Stimulated activated CD4-positive, alpha-beta T cell treated with anti-CD3 and anti-CD28 coated beads, Interleukin-1b, Interleukin-23, amount 100 ng/mL, for 1 hour (primary cell): ENCODE data around the gene ASTN1.

Source experiments
- DNase-seq, 2 donors: peaks; one replicate each; pipeline ENCODE4 v3.0.0-alpha.2; 2020; ENCODE audit warnings: low read depth in 2 of 2

ASTN1 gene

DNA sequence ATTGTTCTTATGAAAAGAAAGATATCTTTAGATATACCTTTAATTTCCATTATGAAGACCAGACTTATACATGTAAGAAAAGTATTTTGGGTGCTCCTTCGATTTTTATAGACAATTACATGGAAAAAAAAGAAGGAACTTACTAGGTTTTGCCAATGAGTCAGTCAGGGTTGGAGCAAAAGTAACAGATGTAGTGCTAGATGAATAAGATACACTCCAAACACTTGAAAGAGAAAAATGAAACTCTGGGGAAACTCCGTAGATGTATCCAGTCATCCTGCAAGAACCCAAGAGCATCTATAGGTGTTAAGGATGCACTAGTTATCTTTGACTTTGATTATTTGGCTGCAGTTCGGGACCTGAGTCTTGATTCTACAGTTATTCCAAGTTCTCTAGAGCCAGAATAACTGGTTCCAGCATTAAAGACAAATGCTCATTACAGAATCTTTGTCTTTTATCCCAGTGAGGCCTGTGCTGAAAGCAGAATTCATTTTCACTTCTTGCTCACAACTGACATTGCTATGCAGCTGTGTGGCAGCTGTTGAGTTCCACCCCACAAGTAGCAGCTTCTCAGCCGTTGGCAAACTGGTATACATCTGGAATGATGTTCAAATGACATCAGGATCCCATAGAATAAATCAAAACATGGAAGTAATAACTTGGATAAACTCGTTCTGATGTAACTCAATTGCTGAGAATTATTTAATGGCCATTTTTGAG is 326.1 kb downstream of the ASTN1 start:
- DNase-seq, result no peak

DNA sequence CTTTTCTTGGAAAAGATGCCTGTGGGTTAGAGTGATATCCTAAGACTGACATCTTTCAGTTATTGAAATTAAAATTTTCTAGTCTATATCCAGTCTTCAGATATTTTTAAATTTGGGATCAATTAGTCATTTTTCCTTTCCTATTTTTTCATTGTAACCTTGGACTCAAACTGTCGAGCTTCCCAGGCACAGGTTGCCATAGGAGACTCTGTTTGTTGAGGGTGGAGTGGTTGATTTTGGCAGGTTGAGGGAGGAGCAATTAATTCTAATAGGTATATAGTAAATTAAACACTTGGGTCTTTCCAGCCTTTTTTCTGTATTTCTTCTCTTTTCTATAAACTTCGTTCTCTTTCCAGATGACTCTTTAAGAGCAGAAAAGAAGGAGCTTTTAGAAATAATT is 326.8 kb downstream of the ASTN1 start:
- DNase-seq, result no peak

DNA sequence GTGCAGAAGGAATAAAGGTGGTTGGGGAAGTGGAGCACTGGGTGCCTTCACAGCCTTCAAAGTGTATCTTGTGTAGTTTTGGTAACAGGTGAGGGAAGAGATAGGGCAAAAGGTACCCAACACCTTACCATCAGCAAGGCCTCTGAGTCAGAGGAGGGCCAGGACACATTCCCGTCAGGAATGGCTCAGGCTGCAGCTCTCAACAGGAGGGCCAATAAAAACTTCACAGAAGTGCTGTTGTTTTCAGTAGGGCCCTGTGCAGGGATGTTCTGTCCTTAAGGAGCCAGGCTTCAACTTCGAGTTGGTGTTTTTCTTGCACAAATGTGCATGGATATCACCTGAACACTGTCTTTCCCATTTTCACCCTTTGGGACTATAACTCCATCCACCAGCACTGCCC is 333.4 kb downstream of the ASTN1 start:
- no peak for DNase-seq

DNA sequence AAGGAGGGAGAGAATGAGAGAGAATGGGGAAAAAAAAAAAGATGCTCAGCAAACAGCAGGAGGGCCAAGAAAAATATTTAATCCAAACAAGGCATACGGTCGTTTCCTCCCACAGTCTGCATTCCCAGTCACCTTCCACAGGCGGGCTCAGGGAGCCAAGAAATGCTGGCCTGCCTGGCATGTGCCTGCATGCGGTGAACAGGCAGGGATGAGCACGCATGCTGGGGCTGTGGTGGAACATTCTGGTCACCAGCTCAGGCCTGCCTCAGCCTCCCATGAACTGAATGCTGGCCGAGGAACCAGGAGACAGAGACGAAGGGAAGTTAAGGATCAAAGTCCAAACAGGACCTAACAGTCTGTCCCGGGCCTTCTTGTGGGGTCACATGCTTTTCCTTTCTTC is 335.3 kb downstream of the ASTN1 start:
- no peak for DNase-seq

DNA sequence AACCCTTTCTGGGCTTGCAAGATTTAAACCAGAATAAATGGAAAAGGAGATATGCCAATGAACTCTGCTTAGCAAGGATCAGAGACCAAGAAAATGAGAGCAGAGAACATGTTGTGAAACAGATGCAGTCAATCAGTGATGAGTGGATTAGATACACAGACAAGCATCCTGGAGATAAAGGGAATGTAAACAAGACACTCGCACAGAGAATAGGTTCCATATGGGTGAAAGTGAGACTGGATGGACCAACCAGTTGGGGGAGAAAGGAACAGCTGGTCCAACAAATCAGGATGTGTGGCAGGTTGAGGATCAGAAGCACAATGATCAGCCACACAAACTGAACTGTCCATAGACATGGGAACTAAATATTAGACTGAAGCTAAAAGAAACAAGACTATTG is 338.2 kb downstream of the ASTN1 start:
- no peak for DNase-seq

DNA sequence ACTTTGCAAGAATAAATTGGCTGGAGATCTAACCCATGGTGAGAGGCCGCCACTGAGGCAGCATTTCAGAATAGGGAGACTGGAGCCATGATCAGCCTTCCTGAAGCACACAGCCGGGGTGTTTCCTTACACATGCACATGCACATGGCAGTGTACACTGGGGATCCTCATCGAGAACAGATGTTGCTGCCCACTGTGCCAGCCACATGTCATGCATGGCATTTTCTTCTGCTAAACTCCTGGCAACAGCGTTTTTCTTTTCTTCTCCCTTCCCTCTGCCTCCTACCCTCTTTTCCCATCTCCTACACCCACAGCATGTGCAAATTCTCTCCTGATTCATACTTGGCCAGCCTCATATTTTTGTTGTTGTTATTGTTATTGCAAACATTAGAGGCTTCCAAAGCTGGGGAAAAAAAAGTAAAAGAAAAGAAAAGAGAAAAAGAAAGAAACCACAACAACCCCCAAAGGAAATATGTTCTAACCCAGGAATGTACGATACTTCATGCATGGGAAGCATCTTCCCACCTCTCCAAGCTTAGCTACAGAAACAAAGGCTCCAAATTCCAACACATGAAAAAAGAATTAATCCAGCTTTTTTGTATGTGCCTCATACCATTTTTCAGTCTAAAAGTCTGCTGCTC is 344.0 kb downstream of the ASTN1 start:
- no peak for DNase-seq

DNA sequence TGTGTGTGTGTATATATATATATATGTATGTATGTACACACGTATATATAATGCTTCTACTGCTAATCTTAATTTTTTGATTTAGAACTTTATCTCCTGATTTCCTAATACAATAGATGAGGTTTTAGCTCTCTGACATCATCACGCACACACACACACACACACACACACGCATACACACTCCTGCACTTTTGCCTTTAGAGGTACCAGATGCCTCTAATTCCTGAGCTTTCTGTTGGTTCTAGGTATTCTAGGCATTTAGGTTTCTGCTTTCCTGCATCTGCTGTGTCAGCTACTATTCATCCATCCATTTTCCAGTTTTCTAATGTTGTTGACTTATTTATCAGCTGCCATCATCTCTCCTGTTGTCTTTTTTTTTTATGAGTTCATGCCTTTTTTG is 348.3 kb downstream of the ASTN1 start:
- no peak for DNase-seq

DNA sequence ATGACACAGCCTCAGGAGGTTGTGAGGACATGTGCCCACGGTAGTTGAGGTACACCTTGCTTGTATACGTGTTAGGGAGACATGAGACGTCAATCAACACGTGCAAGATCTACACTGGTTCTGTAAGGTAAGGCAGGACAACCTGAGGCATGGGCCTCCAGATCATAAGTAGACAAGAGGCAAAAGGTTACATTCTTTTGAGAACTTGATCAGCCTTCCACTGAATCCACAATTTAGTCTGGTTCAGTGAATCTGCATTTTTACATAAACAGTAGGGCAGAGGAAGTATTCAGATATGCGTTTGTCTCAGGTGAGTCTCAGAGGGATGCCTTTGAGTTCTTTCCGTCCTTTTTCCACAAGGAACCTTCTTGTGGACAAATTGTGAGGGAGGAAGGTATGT is 348.9 kb downstream of the ASTN1 start:
- DNase-seq, result no peak

DNA sequence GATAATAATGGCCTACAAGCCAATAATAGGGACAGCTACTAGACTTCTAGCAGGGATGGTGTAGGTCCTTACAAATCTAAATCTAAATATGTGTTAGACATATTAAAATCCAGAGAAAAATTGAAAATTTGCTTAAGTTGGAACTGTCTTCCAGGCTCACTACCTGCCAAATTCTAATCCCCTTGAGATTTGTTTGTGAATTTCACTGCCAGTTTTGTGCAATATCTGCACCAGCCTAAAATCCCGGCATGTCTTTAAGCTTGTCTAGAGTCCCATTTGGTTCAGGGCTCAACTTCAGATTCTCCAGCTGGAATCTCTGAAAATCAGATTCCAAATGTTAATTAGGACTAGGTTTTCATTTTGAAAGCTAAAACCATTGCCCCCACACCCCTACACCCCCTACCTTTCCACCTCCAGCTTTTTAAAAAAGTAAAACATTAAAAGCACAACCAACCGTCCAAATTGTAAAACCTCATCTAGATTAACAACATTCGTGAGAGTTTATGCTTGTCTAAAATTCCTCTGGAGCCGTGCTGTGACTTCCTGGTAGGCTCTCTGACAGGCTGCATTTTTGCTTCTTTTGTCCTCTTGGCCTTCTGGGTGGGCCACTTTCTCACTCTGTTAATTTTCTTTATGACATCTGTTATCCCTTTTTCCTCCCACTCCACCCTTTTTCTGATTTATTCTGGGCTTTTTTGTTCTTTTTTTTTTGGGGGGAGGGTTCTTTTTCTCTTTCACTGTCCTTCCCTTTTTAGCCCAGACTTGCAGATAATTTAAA is 352.8 kb downstream of the ASTN1 start:
- no peak for DNase-seq

DNA sequence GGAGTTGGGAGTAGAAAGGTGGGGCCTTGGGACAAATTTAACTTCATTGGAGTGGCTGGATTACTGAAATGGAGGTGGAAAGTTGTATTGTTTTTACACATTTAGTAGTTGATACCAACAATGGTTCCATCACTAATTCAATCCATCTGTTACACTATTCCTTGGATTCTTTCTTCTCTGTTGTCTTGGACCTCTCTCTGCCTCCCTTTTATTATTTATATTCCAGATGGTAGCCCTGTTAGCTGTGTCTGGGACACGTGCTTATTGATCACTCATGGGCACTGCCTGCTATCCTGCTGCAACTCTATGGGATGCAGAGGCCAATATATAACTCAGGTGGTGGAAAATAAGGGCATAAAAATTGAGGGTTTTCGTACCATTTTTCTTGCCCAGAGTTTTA is 355.2 kb downstream of the ASTN1 start:
- DNase-seq, result no peak
